ENCODE measurements around the gene MMP1. TPM values are rescaled to one million over a fixed set of nuclear protein-coding genes. Genes with fewer than 3 reads are reported as not detected.

The MMP1 gene
- total RNA-seq, 1 experiment from 2014 or later: not detected

DNA sequence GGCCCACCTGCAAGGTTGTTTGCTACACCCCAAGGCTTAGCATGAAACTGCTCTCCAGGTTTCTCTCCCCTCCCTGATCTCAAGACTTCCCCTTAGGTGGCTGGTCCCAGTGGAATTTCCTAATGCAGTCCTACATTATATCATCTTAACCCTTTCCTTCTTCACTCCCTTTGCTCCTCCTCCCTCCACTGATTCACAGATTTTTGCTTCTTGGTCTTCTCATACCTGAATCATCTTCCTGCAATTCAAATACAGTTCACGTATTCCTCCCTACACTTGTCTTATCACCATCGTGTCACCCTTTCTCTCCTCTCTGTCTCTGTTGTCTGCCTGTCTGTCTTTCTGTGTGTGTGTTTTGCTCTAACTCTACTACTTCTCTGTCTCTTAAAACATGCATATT lies 34.5 kb downstream of the MMP1 start:
- peaks cover 16% of the 10 kb centered on the region for H3K4me1 Mint-ChIP-seq
- CTCF ChIA-PET: no interaction called here
- no peaks in the 10 kb centered on the region; the same call in 1 of the 2 replicates for H3K27me3 Mint-ChIP-seq (ENCODE audit: low read depth)
- no peak for ATAC-seq
- no peak for TF ChIP-seq MXD4 (CRISPR knock-in tag; IDR thresholded peaks at IDR 0.05; ENCODE audit: borderline replicate concordance)
- TF ChIP-seq CREM (CRISPR knock-in tag; IDR thresholded peaks at IDR 0.05): no peak
- TF ChIP-seq ZNF219 (CRISPR knock-in tag; IDR thresholded peaks at IDR 0.05; ENCODE audit: borderline replicate concordance): no peak
- TF ChIP-seq FOXP1 (CRISPR knock-in tag; IDR thresholded peaks at IDR 0.05; ENCODE audit: borderline replicate concordance): no peak
- TF ChIP-seq FOXJ3 (CRISPR knock-in tag; IDR thresholded peaks at IDR 0.05; ENCODE audit: borderline replicate concordance): no peak
- TF ChIP-seq ZNF317 (CRISPR knock-in tag; IDR thresholded peaks at IDR 0.05; ENCODE audit: borderline replicate concordance, low read depth): no peak
- TF ChIP-seq GTF2I (CRISPR knock-in tag; conservative IDR thresholded peaks at IDR 0.05): no peak
- TF ChIP-seq, protein P1, sequence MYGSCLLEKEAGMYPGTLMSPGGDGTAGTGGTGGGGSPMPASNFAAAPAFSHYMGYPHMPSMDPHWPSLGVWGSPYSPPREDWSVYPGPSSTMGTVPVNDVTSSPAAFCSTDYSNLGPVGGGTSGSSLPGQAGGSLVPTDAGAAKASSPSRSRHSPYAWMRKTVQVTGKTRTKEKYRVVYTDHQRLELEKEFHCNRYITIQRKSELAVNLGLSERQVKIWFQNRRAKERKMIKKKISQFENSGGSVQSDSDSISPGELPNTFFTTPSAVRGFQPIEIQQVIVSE (CRISPR knock-in tag; IDR thresholded peaks at IDR 0.05; ENCODE audit: borderline replicate concordance): no peak
- no peak for DNase-seq (ENCODE audit: low spot score)
- H3K36me3 Mint-ChIP-seq: no peaks in the 10 kb centered on the region
- H3K27ac Mint-ChIP-seq: no peak overlapping the region
- POLR2A ChIA-PET: no interaction called here
- no peaks in the 10 kb centered on the region for H3K9me3 Mint-ChIP-seq
- H3K4me3 Mint-ChIP-seq: no peak overlapping the region

DNA sequence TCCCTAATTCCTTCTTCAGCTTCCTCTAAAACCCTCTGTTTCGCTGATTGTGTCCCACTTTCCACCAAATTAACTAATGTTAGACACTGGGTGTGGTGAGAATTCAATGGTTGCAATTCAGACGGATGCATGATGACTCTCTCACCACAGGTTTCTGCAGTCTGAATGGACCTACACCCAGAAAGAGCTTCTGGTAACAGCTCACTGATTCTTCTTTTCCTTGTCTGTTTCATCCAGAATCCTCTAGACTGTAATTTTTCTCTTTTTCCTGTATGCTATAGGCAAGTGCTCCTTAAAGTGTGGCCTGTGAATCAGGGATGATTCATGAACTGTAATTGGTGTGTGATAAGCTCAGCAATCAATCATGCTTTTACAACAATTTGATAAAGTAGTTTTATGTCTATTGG lies 35.6 kb downstream of the MMP1 start:
- CTCF ChIA-PET: interaction anchor here (1.6 kb wide), 1 partner anchor 18 kb away, joined by 9 read pairs; the partner anchor contains the start of gene MMP10
- no peak overlapping the region for H3K27ac Mint-ChIP-seq
- no peaks in the 10 kb centered on the region; the same call in 1 of the 2 replicates for H3K27me3 Mint-ChIP-seq (ENCODE audit: low read depth)
- no peaks in the 10 kb centered on the region for H3K36me3 Mint-ChIP-seq
- no peak overlapping the region for H3K4me3 Mint-ChIP-seq
- H3K9me3 Mint-ChIP-seq: no peaks in the 10 kb centered on the region
- peaks cover 16% of the 10 kb centered on the region for H3K4me1 Mint-ChIP-seq
- DNase-seq (ENCODE audit: low spot score) (no peak), ATAC-seq (no peak)
- POLR2A ChIA-PET: no interaction called here
- TF ChIP-seq, protein P2, sequence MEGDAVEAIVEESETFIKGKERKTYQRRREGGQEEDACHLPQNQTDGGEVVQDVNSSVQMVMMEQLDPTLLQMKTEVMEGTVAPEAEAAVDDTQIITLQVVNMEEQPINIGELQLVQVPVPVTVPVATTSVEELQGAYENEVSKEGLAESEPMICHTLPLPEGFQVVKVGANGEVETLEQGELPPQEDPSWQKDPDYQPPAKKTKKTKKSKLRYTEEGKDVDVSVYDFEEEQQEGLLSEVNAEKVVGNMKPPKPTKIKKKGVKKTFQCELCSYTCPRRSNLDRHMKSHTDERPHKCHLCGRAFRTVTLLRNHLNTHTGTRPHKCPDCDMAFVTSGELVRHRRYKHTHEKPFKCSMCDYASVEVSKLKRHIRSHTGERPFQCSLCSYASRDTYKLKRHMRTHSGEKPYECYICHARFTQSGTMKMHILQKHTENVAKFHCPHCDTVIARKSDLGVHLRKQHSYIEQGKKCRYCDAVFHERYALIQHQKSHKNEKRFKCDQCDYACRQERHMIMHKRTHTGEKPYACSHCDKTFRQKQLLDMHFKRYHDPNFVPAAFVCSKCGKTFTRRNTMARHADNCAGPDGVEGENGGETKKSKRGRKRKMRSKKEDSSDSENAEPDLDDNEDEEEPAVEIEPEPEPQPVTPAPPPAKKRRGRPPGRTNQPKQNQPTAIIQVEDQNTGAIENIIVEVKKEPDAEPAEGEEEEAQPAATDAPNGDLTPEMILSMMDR (IDR thresholded peaks at IDR 0.05): no peak
- TF ChIP-seq SOX15 (CRISPR knock-in tag; IDR thresholded peaks at IDR 0.05): no peak
- TF ChIP-seq, protein P3, sequence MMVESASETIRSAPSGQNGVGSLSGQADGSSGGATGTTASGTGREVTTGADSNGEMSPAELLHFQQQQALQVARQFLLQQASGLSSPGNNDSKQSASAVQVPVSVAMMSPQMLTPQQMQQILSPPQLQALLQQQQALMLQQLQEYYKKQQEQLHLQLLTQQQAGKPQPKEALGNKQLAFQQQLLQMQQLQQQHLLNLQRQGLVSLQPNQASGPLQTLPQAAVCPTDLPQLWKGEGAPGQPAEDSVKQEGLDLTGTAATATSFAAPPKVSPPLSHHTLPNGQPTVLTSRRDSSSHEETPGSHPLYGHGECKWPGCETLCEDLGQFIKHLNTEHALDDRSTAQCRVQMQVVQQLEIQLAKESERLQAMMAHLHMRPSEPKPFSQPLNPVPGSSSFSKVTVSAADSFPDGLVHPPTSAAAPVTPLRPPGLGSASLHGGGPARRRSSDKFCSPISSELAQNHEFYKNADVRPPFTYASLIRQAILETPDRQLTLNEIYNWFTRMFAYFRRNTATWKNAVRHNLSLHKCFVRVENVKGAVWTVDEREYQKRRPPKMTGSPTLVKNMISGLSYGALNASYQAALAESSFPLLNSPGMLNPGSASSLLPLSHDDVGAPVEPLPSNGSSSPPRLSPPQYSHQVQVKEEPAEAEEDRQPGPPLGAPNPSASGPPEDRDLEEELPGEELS (CRISPR knock-in tag; IDR thresholded peaks at IDR 0.05): no peak
- no peak for TF ChIP-seq FOXK1 (CRISPR knock-in tag; IDR thresholded peaks at IDR 0.05)
- TF ChIP-seq, protein P4, sequence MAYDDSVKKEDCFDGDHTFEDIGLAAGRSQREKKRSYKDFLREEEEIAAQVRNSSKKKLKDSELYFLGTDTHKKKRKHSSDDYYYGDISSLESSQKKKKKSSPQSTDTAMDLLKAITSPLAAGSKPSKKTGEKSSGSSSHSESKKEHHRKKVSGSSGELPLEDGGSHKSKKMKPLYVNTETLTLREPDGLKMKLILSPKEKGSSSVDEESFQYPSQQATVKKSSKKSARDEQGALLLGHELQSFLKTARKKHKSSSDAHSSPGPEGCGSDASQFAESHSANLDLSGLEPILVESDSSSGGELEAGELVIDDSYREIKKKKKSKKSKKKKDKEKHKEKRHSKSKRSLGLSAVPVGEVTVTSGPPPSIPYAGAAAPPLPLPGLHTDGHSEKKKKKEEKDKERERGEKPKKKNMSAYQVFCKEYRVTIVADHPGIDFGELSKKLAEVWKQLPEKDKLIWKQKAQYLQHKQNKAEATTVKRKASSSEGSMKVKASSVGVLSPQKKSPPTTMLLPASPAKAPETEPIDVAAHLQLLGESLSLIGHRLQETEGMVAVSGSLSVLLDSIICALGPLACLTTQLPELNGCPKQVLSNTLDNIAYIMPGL (CRISPR knock-in tag; IDR thresholded peaks at IDR 0.05): no peak
- TF ChIP-seq, protein P5, sequence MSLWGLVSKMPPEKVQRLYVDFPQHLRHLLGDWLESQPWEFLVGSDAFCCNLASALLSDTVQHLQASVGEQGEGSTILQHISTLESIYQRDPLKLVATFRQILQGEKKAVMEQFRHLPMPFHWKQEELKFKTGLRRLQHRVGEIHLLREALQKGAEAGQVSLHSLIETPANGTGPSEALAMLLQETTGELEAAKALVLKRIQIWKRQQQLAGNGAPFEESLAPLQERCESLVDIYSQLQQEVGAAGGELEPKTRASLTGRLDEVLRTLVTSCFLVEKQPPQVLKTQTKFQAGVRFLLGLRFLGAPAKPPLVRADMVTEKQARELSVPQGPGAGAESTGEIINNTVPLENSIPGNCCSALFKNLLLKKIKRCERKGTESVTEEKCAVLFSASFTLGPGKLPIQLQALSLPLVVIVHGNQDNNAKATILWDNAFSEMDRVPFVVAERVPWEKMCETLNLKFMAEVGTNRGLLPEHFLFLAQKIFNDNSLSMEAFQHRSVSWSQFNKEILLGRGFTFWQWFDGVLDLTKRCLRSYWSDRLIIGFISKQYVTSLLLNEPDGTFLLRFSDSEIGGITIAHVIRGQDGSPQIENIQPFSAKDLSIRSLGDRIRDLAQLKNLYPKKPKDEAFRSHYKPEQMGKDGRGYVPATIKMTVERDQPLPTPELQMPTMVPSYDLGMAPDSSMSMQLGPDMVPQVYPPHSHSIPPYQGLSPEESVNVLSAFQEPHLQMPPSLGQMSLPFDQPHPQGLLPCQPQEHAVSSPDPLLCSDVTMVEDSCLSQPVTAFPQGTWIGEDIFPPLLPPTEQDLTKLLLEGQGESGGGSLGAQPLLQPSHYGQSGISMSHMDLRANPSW (CRISPR knock-in tag; conservative IDR thresholded peaks at IDR 0.05; ENCODE audit: low read depth): no peak
- TF ChIP-seq, protein P6, sequence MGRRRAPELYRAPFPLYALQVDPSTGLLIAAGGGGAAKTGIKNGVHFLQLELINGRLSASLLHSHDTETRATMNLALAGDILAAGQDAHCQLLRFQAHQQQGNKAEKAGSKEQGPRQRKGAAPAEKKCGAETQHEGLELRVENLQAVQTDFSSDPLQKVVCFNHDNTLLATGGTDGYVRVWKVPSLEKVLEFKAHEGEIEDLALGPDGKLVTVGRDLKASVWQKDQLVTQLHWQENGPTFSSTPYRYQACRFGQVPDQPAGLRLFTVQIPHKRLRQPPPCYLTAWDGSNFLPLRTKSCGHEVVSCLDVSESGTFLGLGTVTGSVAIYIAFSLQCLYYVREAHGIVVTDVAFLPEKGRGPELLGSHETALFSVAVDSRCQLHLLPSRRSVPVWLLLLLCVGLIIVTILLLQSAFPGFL (CRISPR knock-in tag; IDR thresholded peaks at IDR 0.05; ENCODE audit: borderline replicate concordance): no peak
- TF ChIP-seq NR1H2 (CRISPR knock-in tag; IDR thresholded peaks at IDR 0.05): no peak
- TF ChIP-seq, protein P7, sequence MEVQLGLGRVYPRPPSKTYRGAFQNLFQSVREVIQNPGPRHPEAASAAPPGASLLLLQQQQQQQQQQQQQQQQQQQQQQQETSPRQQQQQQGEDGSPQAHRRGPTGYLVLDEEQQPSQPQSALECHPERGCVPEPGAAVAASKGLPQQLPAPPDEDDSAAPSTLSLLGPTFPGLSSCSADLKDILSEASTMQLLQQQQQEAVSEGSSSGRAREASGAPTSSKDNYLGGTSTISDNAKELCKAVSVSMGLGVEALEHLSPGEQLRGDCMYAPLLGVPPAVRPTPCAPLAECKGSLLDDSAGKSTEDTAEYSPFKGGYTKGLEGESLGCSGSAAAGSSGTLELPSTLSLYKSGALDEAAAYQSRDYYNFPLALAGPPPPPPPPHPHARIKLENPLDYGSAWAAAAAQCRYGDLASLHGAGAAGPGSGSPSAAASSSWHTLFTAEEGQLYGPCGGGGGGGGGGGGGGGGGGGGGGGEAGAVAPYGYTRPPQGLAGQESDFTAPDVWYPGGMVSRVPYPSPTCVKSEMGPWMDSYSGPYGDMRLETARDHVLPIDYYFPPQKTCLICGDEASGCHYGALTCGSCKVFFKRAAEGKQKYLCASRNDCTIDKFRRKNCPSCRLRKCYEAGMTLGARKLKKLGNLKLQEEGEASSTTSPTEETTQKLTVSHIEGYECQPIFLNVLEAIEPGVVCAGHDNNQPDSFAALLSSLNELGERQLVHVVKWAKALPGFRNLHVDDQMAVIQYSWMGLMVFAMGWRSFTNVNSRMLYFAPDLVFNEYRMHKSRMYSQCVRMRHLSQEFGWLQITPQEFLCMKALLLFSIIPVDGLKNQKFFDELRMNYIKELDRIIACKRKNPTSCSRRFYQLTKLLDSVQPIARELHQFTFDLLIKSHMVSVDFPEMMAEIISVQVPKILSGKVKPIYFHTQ (CRISPR knock-in tag; IDR thresholded peaks at IDR 0.05): no peak
- no peak for TF ChIP-seq MXD4 (CRISPR knock-in tag; IDR thresholded peaks at IDR 0.05; ENCODE audit: borderline replicate concordance)
- no peak for TF ChIP-seq ELF4 (CRISPR knock-in tag; IDR thresholded peaks at IDR 0.05; ENCODE audit: low read depth)
- TF ChIP-seq SMAD3 (CRISPR knock-in tag; IDR thresholded peaks at IDR 0.05; ENCODE audit: borderline replicate concordance): no peak
- TF ChIP-seq, protein P8, sequence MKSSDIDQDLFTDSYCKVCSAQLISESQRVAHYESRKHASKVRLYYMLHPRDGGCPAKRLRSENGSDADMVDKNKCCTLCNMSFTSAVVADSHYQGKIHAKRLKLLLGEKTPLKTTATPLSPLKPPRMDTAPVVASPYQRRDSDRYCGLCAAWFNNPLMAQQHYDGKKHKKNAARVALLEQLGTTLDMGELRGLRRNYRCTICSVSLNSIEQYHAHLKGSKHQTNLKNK (CRISPR knock-in tag; IDR thresholded peaks at IDR 0.05): no peak
- no peak for TF ChIP-seq SP1 (CRISPR knock-in tag; conservative IDR thresholded peaks at IDR 0.05)

Measured in WTC11 (cell line).